Measurements from ENCODE around the gene COL24A1. TPM values are rescaled to one million over a fixed set of nuclear protein-coding genes. Genes with fewer than 3 reads are reported as not detected.

The COL24A1 gene
- total RNA-seq, 1 donor from 2014 or later: 3.7 TPM

DNA sequence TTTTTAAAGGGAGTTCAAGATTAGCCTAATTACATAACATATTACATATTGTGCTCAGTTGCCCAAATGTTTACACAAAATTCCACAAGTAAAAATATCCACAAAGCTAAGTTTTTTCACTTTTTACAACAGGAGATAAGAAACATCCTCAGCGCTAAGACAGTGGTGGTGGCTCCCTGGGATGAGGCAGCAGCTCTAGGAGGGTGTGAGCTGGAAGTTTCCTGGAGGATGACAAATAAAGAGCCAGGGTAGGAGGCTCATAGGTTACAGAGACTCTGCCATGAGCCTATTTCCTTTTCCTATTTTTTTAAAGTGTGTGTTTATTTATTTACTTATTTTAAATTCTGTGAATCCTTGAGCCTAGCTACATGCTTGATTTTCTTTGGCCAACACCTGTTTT is 91.7 kb downstream of the COL24A1 start:
- Histone ChIP-seq H3K9me3 (ENCODE audit: control insufficient read depth in 3 of 3, low read length in 3 of 3) (no peaks in the 10 kb centered on the region), H3K36me3 (ENCODE audit: control insufficient read depth in 3 of 3, insufficient read depth in 3 of 3, low read length in 3 of 3) (no peaks in the 10 kb centered on the region), H3K27ac (ENCODE audit: low read depth, low read length) (no peak overlapping the region), H3K4me1 (ENCODE audit: control insufficient read depth in 3 of 3, insufficient read depth in 3 of 3, low read length in 3 of 3) (peaks cover 0 to 7% (median 6%) of the 10 kb centered on the region in 3 donors), H3K9ac (ENCODE audit: low read depth in 1 of 3, low read length in 3 of 3) (no peak overlapping the region), H3K4me3 (ENCODE audit: low read length in 3 of 3) (no peak overlapping the region), H3K27me3 (ENCODE audit: control insufficient read depth in 3 of 3, insufficient read depth in 3 of 3, low read length in 3 of 3) (no peaks in the 10 kb centered on the region)

DNA sequence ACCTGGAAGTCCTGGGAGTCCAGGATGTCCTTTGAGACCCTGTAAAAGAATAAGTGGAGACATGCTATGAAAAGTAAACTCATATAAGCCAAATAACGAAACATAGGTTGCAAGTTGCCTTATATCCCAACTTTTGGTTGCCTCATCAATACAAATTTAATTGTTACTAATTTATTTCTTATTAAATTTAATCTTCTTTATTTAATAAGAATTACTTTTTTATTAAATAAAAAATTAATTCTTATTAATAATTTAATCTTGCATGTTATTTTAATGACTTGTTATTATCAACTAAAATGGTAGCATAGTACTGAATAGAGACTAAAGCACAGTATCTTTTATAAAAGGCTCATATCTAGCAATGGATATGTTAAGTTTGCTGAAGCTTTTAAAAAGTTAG is 92.9 kb downstream of the COL24A1 start:
- peaks cover 0 to 3% (median 2%) of the 10 kb centered on the region in 3 donors for H3K4me1 ChIP-seq (ENCODE audit: control insufficient read depth in 3 of 3, insufficient read depth in 3 of 3, low read length in 3 of 3)
- H3K27ac ChIP-seq (ENCODE audit: low read depth, low read length): no peak overlapping the region
- H3K9ac ChIP-seq (ENCODE audit: low read depth in 1 of 3, low read length in 3 of 3): no peak overlapping the region
- no peaks in the 10 kb centered on the region for H3K27me3 ChIP-seq (ENCODE audit: control insufficient read depth in 3 of 3, insufficient read depth in 3 of 3, low read length in 3 of 3)
- H3K9me3 ChIP-seq (ENCODE audit: control insufficient read depth in 3 of 3, low read length in 3 of 3): no peaks in the 10 kb centered on the region
- no peaks in the 10 kb centered on the region for H3K36me3 ChIP-seq (ENCODE audit: control insufficient read depth in 3 of 3, insufficient read depth in 3 of 3, low read length in 3 of 3)
- no peak overlapping the region for H3K4me3 ChIP-seq (ENCODE audit: low read length in 3 of 3)

DNA sequence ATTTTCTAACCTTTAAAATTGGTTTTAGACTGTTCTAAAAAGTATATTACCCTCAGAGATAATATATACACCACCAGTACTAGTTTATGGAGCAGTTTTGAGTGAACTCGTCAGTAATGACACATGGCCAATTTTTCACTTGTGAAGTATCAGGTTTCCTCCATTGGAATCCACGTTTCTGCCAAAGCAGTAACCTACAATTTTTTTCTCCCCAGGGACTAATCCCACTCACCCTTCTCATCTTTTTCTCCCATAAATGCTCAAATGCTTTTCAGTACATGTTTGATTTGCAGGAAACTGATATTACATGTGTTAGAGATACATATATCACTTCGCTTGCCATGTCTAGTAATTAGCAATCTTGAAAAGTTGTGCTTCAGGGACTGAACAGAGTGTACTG is 94.1 kb downstream of the COL24A1 start:
- no peaks in the 10 kb centered on the region for H3K27me3 ChIP-seq (ENCODE audit: control insufficient read depth in 3 of 3, insufficient read depth in 3 of 3, low read length in 3 of 3)
- H3K4me3 ChIP-seq (ENCODE audit: low read length in 3 of 3): no peak overlapping the region
- no peaks in the 10 kb centered on the region for H3K4me1 ChIP-seq (ENCODE audit: control insufficient read depth in 3 of 3, insufficient read depth in 3 of 3, low read length in 3 of 3)
- no peaks in the 10 kb centered on the region for H3K9me3 ChIP-seq (ENCODE audit: control insufficient read depth in 3 of 3, low read length in 3 of 3)
- H3K9ac ChIP-seq (ENCODE audit: low read depth in 1 of 3, low read length in 3 of 3): no peak overlapping the region
- no peaks in the 10 kb centered on the region for H3K36me3 ChIP-seq (ENCODE audit: control insufficient read depth in 3 of 3, insufficient read depth in 3 of 3, low read length in 3 of 3)
- H3K27ac ChIP-seq (ENCODE audit: low read depth, low read length): no peak overlapping the region

DNA sequence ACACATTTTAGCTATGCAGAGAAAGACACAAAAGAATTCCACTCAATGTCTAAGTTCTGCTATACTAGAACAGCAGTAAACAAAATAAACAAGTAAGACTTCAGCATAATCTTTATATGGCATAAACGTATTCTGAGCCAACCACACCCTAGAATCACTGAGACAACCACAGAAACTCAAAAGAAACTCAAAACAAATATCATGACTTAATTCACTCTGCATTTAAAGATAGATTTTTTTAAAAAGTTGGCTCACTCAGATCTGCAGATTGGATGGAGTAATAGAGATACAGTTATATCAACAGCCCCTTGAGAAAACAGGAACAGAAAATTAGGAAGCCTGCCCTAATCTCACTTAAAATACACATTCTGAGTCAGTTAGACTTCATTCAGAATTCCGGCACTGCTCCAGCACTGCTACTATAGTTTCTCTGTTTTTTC is 95.0 kb downstream of the COL24A1 start:
- Histone ChIP-seq H3K9me3 (ENCODE audit: control insufficient read depth in 3 of 3, low read length in 3 of 3) (no peaks in the 10 kb centered on the region), H3K4me1 (ENCODE audit: control insufficient read depth in 3 of 3, insufficient read depth in 3 of 3, low read length in 3 of 3) (no peaks in the 10 kb centered on the region), H3K27me3 (ENCODE audit: control insufficient read depth in 3 of 3, insufficient read depth in 3 of 3, low read length in 3 of 3) (no peaks in the 10 kb centered on the region), H3K36me3 (ENCODE audit: control insufficient read depth in 3 of 3, insufficient read depth in 3 of 3, low read length in 3 of 3) (no peaks in the 10 kb centered on the region), H3K4me3 (ENCODE audit: low read length in 3 of 3) (no peak overlapping the region), H3K27ac (ENCODE audit: low read depth, low read length) (no peak overlapping the region), H3K9ac (ENCODE audit: low read depth in 1 of 3, low read length in 3 of 3) (no peak overlapping the region)

DNA sequence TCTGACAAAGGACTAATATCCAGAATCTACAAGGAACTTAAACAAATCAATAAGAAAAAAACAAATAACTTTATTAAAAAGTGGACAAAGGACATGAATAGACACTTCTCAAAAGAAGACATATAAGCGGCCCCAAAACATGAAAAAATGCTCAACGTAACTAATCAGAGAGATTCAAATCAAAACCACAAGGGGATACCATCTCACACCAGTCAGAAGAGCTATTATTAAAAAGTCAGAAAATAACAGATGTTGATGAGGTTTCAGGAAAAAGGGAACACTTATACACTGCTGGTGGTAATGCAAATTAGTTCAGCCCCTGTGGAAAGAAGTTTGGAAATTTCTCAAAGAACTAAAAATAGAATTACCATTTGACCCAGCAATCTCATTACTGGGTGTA is 102.2 kb downstream of the COL24A1 start:
- H3K9me3 ChIP-seq (ENCODE audit: control insufficient read depth in 3 of 3, low read length in 3 of 3): no peaks in the 10 kb centered on the region
- H3K4me3 ChIP-seq (ENCODE audit: low read length in 3 of 3): no peak overlapping the region
- H3K9ac ChIP-seq (ENCODE audit: low read depth in 1 of 3, low read length in 3 of 3): no peak overlapping the region
- no peaks in the 10 kb centered on the region for H3K27me3 ChIP-seq (ENCODE audit: control insufficient read depth in 3 of 3, insufficient read depth in 3 of 3, low read length in 3 of 3)
- no peak overlapping the region for H3K27ac ChIP-seq (ENCODE audit: low read depth, low read length)
- H3K36me3 ChIP-seq (ENCODE audit: control insufficient read depth in 3 of 3, insufficient read depth in 3 of 3, low read length in 3 of 3): no peaks in the 10 kb centered on the region
- H3K4me1 ChIP-seq (ENCODE audit: control insufficient read depth in 3 of 3, insufficient read depth in 3 of 3, low read length in 3 of 3): no peaks in the 10 kb centered on the region

DNA sequence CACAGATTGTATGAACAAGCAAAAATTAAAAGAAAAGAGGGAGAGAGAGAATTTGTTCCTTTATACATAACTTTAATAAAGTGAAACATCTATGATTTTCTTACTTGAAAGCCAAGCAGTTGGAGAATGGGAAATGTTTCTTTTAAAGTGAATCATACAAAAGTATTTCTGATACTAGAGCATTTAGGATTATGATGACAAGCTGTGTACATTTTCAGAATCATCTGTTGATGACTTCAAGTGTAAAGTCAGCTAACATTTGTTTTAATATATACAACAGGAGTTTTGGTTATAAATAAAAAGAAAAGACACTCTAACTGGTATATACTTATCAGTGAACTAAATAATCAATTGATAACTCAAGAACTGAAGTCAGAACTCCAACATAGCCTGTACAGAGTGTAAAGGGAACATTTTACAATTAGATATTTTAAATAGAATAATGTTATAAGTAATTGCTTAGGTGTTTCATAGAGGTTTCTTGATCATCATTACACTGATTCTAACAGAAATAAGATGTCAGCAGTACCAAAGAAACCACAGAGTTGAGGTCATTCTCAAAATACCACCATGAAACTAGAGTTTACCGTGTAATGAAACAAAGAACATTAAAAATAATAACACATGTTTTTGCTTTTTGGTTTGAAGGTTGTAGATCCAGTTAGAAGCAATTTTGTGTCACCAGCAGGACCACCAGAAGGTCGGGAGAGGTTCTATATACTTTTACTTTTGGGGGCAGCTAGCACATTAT is 103.4 kb downstream of the COL24A1 start:
- Histone ChIP-seq H3K27ac (ENCODE audit: low read depth, low read length) (no peak overlapping the region), H3K4me1 (ENCODE audit: control insufficient read depth in 3 of 3, insufficient read depth in 3 of 3, low read length in 3 of 3) (no peaks in the 10 kb centered on the region), H3K4me3 (ENCODE audit: low read length in 3 of 3) (no peak overlapping the region), H3K9ac (ENCODE audit: low read depth in 1 of 3, low read length in 3 of 3) (no peak overlapping the region), H3K9me3 (ENCODE audit: control insufficient read depth in 3 of 3, low read length in 3 of 3) (no peaks in the 10 kb centered on the region), H3K27me3 (ENCODE audit: control insufficient read depth in 3 of 3, insufficient read depth in 3 of 3, low read length in 3 of 3) (no peaks in the 10 kb centered on the region), H3K36me3 (ENCODE audit: control insufficient read depth in 3 of 3, insufficient read depth in 3 of 3, low read length in 3 of 3) (no peaks in the 10 kb centered on the region)

DNA sequence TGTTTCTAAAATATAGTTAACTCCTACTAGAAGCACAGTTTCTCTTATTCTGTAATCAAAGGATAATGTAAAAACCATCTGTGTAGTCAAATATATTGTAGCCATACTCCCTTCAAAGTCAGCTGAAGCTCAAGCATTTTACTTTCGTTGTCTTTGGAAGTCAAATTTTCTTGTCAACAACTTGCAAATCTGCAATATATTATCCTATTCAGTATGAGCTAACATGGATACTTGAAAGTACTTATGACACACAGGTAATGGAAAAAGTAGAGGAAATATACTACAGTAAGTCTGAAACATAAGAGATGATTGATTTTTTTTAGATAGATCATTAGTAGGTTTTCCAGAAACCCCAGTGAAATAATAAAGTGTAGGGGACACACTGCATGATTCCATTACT is 121.5 kb downstream of the COL24A1 start:
- Histone ChIP-seq H3K36me3 (ENCODE audit: control insufficient read depth in 3 of 3, insufficient read depth in 3 of 3, low read length in 3 of 3) (no peaks in the 10 kb centered on the region), H3K9me3 (ENCODE audit: control insufficient read depth in 3 of 3, low read length in 3 of 3) (no peaks in the 10 kb centered on the region), H3K4me3 (ENCODE audit: low read length in 3 of 3) (no peak overlapping the region), H3K27ac (ENCODE audit: low read depth, low read length) (no peak overlapping the region), H3K4me1 (ENCODE audit: control insufficient read depth in 3 of 3, insufficient read depth in 3 of 3, low read length in 3 of 3) (no peaks in the 10 kb centered on the region), H3K27me3 (ENCODE audit: control insufficient read depth in 3 of 3, insufficient read depth in 3 of 3, low read length in 3 of 3) (no peaks in the 10 kb centered on the region), H3K9ac (ENCODE audit: low read depth in 1 of 3, low read length in 3 of 3) (no peak overlapping the region)

DNA sequence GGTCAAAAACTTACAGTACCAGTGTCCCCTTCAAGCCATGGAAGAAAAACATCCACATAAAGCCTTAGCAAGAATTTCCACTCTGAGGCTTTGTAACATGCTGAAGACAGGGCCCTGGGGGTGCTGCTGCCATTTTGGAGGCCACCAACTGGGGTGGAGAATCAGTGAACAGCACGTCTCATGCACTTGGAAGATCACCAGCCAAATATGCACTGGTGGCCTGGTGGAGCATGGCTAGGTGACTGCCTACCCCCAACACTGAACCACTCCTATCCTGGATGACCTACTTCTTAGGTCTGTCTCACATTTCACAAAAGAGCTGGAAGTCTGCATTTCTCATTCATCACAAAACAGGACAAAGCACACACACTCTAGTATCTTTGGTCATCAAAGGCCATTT is 126.4 kb downstream of the COL24A1 start:
- H3K27ac ChIP-seq (ENCODE audit: low read depth, low read length): no peak overlapping the region
- no peaks in the 10 kb centered on the region for H3K4me1 ChIP-seq (ENCODE audit: control insufficient read depth in 3 of 3, insufficient read depth in 3 of 3, low read length in 3 of 3)

DNA sequence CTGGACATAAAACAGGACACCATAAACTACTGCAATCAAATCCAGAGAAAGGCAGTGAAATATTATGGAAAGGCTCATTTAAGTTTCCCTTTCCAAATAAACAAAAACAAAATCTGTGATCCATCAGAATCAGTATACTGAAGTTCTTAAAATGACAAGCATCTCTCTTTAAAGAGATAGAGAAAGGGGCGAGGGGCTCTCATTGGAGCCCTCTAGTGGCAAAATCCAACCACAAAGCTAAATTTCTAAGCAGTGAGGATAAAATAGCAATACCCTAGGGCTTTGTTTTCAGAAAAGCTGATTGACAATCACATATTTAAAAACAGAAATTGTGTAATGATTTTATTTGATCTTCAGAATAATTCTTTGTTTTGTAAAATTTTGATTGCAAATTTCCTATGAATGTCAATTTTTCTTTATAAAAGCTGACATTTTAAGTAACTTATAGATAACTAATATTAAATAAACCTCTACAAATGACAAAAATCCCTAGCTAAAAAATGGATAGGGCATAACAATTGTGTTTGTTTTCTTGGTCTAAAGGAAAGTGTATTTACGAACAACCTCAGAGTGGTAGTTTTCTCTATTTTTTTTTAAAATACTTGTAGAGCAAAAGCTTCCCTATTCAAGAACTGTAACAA is 138.2 kb downstream of the COL24A1 start:
- Histone ChIP-seq H3K9me3 (ENCODE audit: control insufficient read depth in 3 of 3, low read length in 3 of 3) (no peaks in the 10 kb centered on the region), H3K27me3 (ENCODE audit: control insufficient read depth in 3 of 3, insufficient read depth in 3 of 3, low read length in 3 of 3) (no peaks in the 10 kb centered on the region), H3K4me1 (ENCODE audit: control insufficient read depth in 3 of 3, insufficient read depth in 3 of 3, low read length in 3 of 3) (no peaks in the 10 kb centered on the region), H3K9ac (ENCODE audit: low read depth in 1 of 3, low read length in 3 of 3) (no peak overlapping the region), H3K27ac (ENCODE audit: low read depth, low read length) (no peak overlapping the region), H3K36me3 (ENCODE audit: control insufficient read depth in 3 of 3, insufficient read depth in 3 of 3, low read length in 3 of 3) (no peaks in the 10 kb centered on the region), H3K4me3 (ENCODE audit: low read length in 3 of 3) (no peak overlapping the region)

More for the DNA sequence above, 126.4 kb downstream of the COL24A1 start:
- Histone ChIP-seq H3K9me3 (ENCODE audit: control insufficient read depth in 3 of 3, low read length in 3 of 3) (no peaks in the 10 kb centered on the region), H3K4me3 (ENCODE audit: low read length in 3 of 3) (no peak overlapping the region), H3K36me3 (ENCODE audit: control insufficient read depth in 3 of 3, insufficient read depth in 3 of 3, low read length in 3 of 3) (no peaks in the 10 kb centered on the region), H3K9ac (ENCODE audit: low read depth in 1 of 3, low read length in 3 of 3) (no peak overlapping the region), H3K27me3 (ENCODE audit: control insufficient read depth in 3 of 3, insufficient read depth in 3 of 3, low read length in 3 of 3) (no peaks in the 10 kb centered on the region)

DNA sequence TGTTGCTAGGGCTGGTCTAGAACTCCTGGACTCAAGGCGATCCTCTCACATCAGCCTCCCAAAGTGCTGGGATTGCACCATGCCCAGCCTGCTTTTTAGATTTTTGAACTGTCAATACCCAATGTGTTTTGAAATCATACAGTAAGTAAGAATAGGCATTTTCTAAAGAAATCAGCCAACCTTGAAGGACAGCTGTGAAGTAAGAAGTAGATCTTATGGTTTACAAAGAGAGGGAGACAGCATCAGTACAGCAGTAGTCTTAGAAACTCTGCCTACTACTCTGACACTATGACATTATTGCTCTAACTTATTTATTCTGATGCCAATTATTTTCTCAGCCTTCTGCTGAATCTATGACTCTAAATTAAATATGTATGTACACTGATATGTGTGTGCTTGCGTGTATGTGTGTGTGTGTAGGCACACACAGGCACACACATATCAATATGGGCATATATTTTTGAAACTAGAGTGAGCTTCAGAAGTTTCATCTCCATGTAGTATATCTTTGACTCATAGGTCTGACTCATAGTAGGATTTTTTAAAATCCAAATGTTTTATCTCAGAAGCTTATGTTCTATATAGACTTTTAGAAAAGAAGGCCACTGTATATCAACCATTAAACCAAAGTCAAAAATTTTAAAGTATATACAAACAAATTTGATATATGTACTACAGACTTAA is 140.4 kb downstream of the COL24A1 start:
- Histone ChIP-seq H3K9me3 (ENCODE audit: control insufficient read depth in 3 of 3, low read length in 3 of 3) (no peaks in the 10 kb centered on the region), H3K27me3 (ENCODE audit: control insufficient read depth in 3 of 3, insufficient read depth in 3 of 3, low read length in 3 of 3) (no peaks in the 10 kb centered on the region), H3K36me3 (ENCODE audit: control insufficient read depth in 3 of 3, insufficient read depth in 3 of 3, low read length in 3 of 3) (no peaks in the 10 kb centered on the region), H3K4me3 (ENCODE audit: low read length in 3 of 3) (no peak overlapping the region), H3K4me1 (ENCODE audit: control insufficient read depth in 3 of 3, insufficient read depth in 3 of 3, low read length in 3 of 3) (no peaks in the 10 kb centered on the region), H3K27ac (ENCODE audit: low read depth, low read length) (no peak overlapping the region), H3K9ac (ENCODE audit: low read depth in 1 of 3, low read length in 3 of 3) (no peak overlapping the region)
